Activated B cell treated with CpG ODN at 0.5 μM for 24 hours (primary cell): ENCODE results near the gene DYRK3. TPM values are rescaled to one million over a fixed set of nuclear protein-coding genes. Genes with fewer than 3 reads are reported as not detected.

Experiments used
- ATAC-seq: fragments of 200-7000 bp; cut with Tn5 transposase; one replicate; pipeline ENCODE4 v1.10.0; 2021; ENCODE audit warnings: low read depth, mild to moderate bottlenecking, moderate library complexity
- CTCF ChIA-PET: fragments of 350-600 bp; sonication (Branson Sonifier 250); formaldehyde crosslinking; loops from one replicate; lab custom pipeline; 2021; ENCODE audit warnings: antibody characterized with exemption; lab: Charles Lee
- POLR2A ChIA-PET: fragments of 350-600 bp; sonication (Branson Sonifier 250); formaldehyde crosslinking; loops from one replicate; lab custom pipeline; 2021; ENCODE audit warnings: antibody characterized with exemption; lab: Charles Lee
- DNase-seq: peaks from one replicate; pipeline ENCODE4 v3.0.0; 2022
- H3K27ac Mint-ChIP-seq: one replicate; pipeline ENCODE4 v1.8.0; 2020; ENCODE audit warnings: mixed read lengths
- H3K27me3 Mint-ChIP-seq: one replicate; pipeline ENCODE4 v1.8.0; 2021; ENCODE audit warnings: mixed read lengths
- H3K36me3 Mint-ChIP-seq: one replicate; pipeline ENCODE4 v1.8.0; 2021; ENCODE audit warnings: low read depth, mixed read lengths
- H3K4me1 Mint-ChIP-seq: one replicate; pipeline ENCODE4 v1.8.0; 2021; ENCODE audit warnings: mixed read lengths
- H3K4me3 Mint-ChIP-seq: one replicate; pipeline ENCODE4 v1.8.0; 2020; ENCODE audit warnings: mild to moderate bottlenecking, mixed read lengths
- H3K9me3 Mint-ChIP-seq: one replicate; pipeline ENCODE4 v1.8.0; 2020; ENCODE audit warnings: mixed read lengths
- CTCF ChIP-seq: fragments of 200-600 bp; IDR thresholded peaks from one replicate; pipeline ENCODE4 v1.8.0; 2022; ENCODE audit warnings: antibody characterized with exemption, mild to moderate bottlenecking
- intact Hi-C: fragments of 100-400 bp; cut with micrococcal nuclease; formaldehyde crosslinking; loops from one replicate; pipeline ENCODE4 v1.15.1; 2024
- total RNA-seq: library from RNA; stranded (reverse); gene quantifications from 2 replicates; pipeline ENCODE4 v1.2.3, GENCODE V29; 2022

Gene DYRK3
- total RNA-seq, 1 donor from 2014 or later: 0.33 TPM

- intact Hi-C loops: no loop called here
- Mint-ChIP-seq H3K9me3 (no peaks in the 10 kb centered on the region), H3K4me1 (peaks cover 9% of the 10 kb centered on the region), H3K27me3 (no peaks in the 10 kb centered on the region), H3K36me3 (peaks cover 94% of the 10 kb centered on the region), H3K4me3 (no peak overlapping the region), H3K27ac (no peak overlapping the region)
- DNase-seq (no peak), ATAC-seq (no peak)
- TF ChIP-seq CTCF: no peak
- POLR2A ChIA-PET: interaction anchor here (0.6 to 2.0 kb wide), 3 partner anchors 9 to 108 kb away, joined by 3 to 4 read pairs (median 4); no protein-coding TSS in a partner anchor
- CTCF ChIA-PET: interaction anchor here (1.2 to 3.2 kb wide), 4 partner anchors 44 to 110 kb away, joined by 3 to 23 read pairs (median 6); no protein-coding TSS in a partner anchor
Observed at GRCh38 chr1:206589206-206589605, 46.1 kb upstream of the DYRK3 start.

- peaks cover 9% of the 10 kb centered on the region for H3K4me1 Mint-ChIP-seq
- DNase-seq: no peak
- H3K36me3 Mint-ChIP-seq: peaks cover 94% of the 10 kb centered on the region
- no peak for TF ChIP-seq CTCF
- CTCF ChIA-PET: interaction anchor here (3.2 kb wide), 1 partner anchor 45 kb away, joined by 23 read pairs; no protein-coding TSS in a partner anchor
- no peak overlapping the region for H3K4me3 Mint-ChIP-seq
- no peaks in the 10 kb centered on the region for H3K27me3 Mint-ChIP-seq
- ATAC-seq: peak; percentile 81
- intact Hi-C loops: no loop called here
- peak overlapping the region; percentile 42 for H3K27ac Mint-ChIP-seq
- POLR2A ChIA-PET: interaction anchor here (2.0 kb wide), 1 partner anchor 10 kb away, joined by 4 read pairs; no protein-coding TSS in a partner anchor
- H3K9me3 Mint-ChIP-seq: no peaks in the 10 kb centered on the region
Observed at GRCh38 chr1:206590025-206590758, 45.1 kb upstream of the DYRK3 start.

- no peak for ATAC-seq
- H3K27me3 Mint-ChIP-seq: no peaks in the 10 kb centered on the region
- CTCF ChIA-PET: interaction anchor here (0.9 to 1.7 kb wide), 5 partner anchors 10 to 112 kb away, joined by 3 to 13 read pairs (median 4); no protein-coding TSS in a partner anchor
- peaks cover 94% of the 10 kb centered on the region for H3K36me3 Mint-ChIP-seq
- H3K4me3 Mint-ChIP-seq: no peak overlapping the region
- POLR2A ChIA-PET: no interaction called here
- intact Hi-C loops: no loop called here
- no peak overlapping the region for H3K27ac Mint-ChIP-seq
- no peaks in the 10 kb centered on the region for H3K9me3 Mint-ChIP-seq
- TF ChIP-seq CTCF: no peak
- peaks cover 9% of the 10 kb centered on the region for H3K4me1 Mint-ChIP-seq
- no peak for DNase-seq
Observed at GRCh38 chr1:206591226-206591625, 44.1 kb upstream of the DYRK3 start.

- DNase-seq (no peak), ATAC-seq (no peak)
- CTCF ChIA-PET: interaction anchor here (0.9 to 1.7 kb wide), 5 partner anchors 10 to 113 kb away, joined by 3 to 13 read pairs (median 4); no protein-coding TSS in a partner anchor
- peaks cover 9% of the 10 kb centered on the region for H3K4me1 Mint-ChIP-seq
- TF ChIP-seq CTCF: no peak
- no peaks in the 10 kb centered on the region for H3K27me3 Mint-ChIP-seq
- no peak overlapping the region for H3K27ac Mint-ChIP-seq
- intact Hi-C loops: no loop called here
- peaks cover 93% of the 10 kb centered on the region for H3K36me3 Mint-ChIP-seq
- no peak overlapping the region for H3K4me3 Mint-ChIP-seq
- H3K9me3 Mint-ChIP-seq: no peaks in the 10 kb centered on the region
- POLR2A ChIA-PET: no interaction called here
Observed at GRCh38 chr1:206591696-206592095, 43.6 kb upstream of the DYRK3 start.

GRCh38 chr1:206593351-206593925 lies 41.9 kb upstream of the DYRK3 start:
- H3K27me3 Mint-ChIP-seq: no peaks in the 10 kb centered on the region
- H3K4me3 Mint-ChIP-seq: no peak overlapping the region
- peaks cover 9% of the 10 kb centered on the region for H3K4me1 Mint-ChIP-seq
- ChIA-PET CTCF (interaction anchor here (0.9 to 1.1 kb wide), 3 partner anchors 16 to 49 kb away, joined by 3 to 4 read pairs (median 3); no protein-coding TSS in a partner anchor), POLR2A (no interaction called here)
- intact Hi-C loops: no loop called here
- no peaks in the 10 kb centered on the region for H3K9me3 Mint-ChIP-seq
- no peak overlapping the region for H3K27ac Mint-ChIP-seq
- ATAC-seq (no peak), DNase-seq (no peak)
- no peak for TF ChIP-seq CTCF
- H3K36me3 Mint-ChIP-seq: peaks cover 89% of the 10 kb centered on the region
